Thyroid gland (tissue), 4 donors: ENCODE results near the gene DRAXIN. TPM values are rescaled to one million over a fixed set of nuclear protein-coding genes. Genes with fewer than 3 reads are reported as not detected.

Experiments
- DNase-seq, 2 donors: peaks; one replicate each; pipeline ENCODE4 v3.0.0-alpha.2; 2019
- H3K27ac ChIP-seq, 3 donors: fragments of 200-600 bp; sonication (generic); 1 replicate in 2 of 3; 2 replicates in 1 of 3; pipeline ENCODE4 v1.5.1; 2016 to 2019; ENCODE audit warnings: mild to moderate bottlenecking in 1 of 3, moderate library complexity in 1 of 3
- H3K27me3 ChIP-seq: fragments of 200-600 bp; sonication (generic); one replicate; pipeline ENCODE4 v1.5.1; 2019
- H3K36me3 ChIP-seq, 2 donors: fragments of 200-600 bp; sonication (generic); one replicate each; pipeline ENCODE4 v1.5.1; 2016 to 2019
- H3K4me1 ChIP-seq, 2 donors: fragments of 200-600 bp; sonication (generic); one replicate each; pipeline ENCODE4 v1.5.1; 2017 to 2019
- H3K4me3 ChIP-seq, 3 donors: fragments of 200-600 bp; sonication (generic); replicated peaks in 1 of 3; 1 replicate in 2 of 3; 2 replicates in 1 of 3; pipeline ENCODE4 v1.5.1; 2016; ENCODE audit warnings: mild to moderate bottlenecking in 1 of 3
- H3K9me3 ChIP-seq: fragments of 200-600 bp; sonication (generic); one replicate; pipeline ENCODE4 v1.5.1; 2017
- POLR2A ChIP-seq, 2 donors: fragments of 450-650 bp; IDR thresholded peaks; one replicate each; pipeline ENCODE4 v1.6.1; 2017; ENCODE audit warnings: antibody characterized with exemption in 2 of 2, mild to moderate bottlenecking in 2 of 2, moderate library complexity in 1 of 2
- WGBS, 2 donors: methylation state at CpG; one replicate each; pipeline ENCODE4 v1.1.5; 2017; 5-methylcytosine and 5-hydroxymethylcytosine counted together
- intact Hi-C: fragments of 100-400 bp; cut with DNase I; formaldehyde crosslinking; loops from one replicate; pipeline ENCODE4 v1.15.1; 2023
- total RNA-seq, 4 donors: library from RNA; depleted of rRNA; stranded (reverse); fragments of >200 nt; gene quantifications; one replicate each; pipeline ENCODE4 v1.2.3, GENCODE V29; 2016
- TF ChIP-seq, protein P1 (sequence below), 6 experiments: fragments of 200-600 bp in 3 of 6; fragments of 450-650 bp in 3 of 6; sonication (generic) in 3 of 6; IDR thresholded peaks; one replicate each; pipeline ENCODE4 v1.5.1; 2016 to 2019; ENCODE audit warnings: antibody characterized with exemption in 6 of 6, mild to moderate bottlenecking in 2 of 6, inconsistent platforms in 1 of 6, moderate library complexity in 1 of 6

The DRAXIN gene
- total RNA-seq, 4 donors from 2014 or later = not detected

DNA sequence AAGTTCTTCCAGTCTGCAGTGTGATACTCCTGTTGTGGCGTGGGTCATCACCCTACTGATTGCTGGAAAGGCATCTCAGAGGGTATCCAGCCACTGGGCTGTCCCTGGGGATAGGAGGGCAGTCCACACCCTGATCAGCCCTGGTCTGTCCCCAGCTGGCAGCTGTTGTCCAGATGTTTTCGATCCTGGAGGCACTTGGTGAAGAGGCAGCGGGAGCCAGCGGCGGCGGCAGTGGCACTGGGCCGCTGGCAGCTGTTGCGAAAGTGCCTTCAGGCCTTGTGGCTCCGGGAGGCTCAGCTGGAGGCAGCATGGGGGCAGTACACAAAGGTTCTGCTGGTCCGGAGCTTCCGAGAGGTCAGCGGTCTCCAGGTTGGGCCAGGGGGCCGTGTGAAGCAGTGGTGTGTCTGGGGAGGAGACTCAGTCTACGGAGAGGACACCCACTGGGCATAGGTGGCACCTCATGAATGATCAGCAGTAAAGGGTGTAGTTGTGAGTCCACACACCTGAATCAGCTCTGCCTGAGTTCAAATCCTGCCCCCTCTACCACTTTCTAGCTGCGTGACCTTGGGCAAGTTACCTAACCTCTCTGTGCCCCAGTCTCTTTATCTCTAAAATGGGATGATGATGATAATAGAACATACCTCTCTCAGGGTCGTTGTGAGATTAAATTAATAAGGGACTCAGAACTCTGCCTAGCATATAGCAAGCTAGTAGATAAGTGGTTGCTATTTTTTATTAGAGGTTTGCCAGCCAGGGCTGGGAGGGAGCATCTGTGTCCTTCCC is 76.6 kb downstream of the DRAXIN start:
- 88% methylated on average over 10 to 16 of the region's 16 CpGs for WGBS, 2 donors
- Histone ChIP-seq H3K4me3 (no peak overlapping the region), H3K4me1 (no peaks in the 10 kb centered on the region), H3K27me3 (no peaks in the 10 kb centered on the region), H3K27ac (no peak overlapping the region), H3K36me3 (no peaks in the 10 kb centered on the region), H3K9me3 (no peaks in the 10 kb centered on the region)
- TF ChIP-seq, protein P1, sequence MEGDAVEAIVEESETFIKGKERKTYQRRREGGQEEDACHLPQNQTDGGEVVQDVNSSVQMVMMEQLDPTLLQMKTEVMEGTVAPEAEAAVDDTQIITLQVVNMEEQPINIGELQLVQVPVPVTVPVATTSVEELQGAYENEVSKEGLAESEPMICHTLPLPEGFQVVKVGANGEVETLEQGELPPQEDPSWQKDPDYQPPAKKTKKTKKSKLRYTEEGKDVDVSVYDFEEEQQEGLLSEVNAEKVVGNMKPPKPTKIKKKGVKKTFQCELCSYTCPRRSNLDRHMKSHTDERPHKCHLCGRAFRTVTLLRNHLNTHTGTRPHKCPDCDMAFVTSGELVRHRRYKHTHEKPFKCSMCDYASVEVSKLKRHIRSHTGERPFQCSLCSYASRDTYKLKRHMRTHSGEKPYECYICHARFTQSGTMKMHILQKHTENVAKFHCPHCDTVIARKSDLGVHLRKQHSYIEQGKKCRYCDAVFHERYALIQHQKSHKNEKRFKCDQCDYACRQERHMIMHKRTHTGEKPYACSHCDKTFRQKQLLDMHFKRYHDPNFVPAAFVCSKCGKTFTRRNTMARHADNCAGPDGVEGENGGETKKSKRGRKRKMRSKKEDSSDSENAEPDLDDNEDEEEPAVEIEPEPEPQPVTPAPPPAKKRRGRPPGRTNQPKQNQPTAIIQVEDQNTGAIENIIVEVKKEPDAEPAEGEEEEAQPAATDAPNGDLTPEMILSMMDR (IDR thresholded peaks at IDR 0.05) = no peak
- no peak for TF ChIP-seq POLR2A (IDR thresholded peaks at IDR 0.05)
- intact Hi-C loops = no loop called here
- DNase-seq = no peak

DNA sequence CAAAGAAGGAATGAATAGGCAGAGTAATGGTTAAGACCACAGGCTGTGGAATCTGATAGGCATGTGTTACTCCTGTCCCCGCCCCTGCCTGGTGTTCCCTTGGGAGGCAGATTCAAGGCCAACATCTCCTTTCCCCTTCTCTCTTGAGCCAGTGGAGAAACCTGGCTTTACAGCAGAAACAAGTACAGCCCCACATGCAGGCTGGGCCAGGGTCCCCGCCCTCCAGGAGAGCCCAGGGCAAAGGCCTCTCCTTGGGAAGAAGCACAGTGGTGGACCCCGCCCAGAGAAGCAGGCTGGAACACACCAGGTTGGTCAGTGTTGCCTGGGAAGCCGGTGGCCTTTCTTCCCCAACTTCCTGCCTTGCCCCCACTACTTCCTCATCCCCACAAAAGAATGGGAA is 77.3 kb downstream of the DRAXIN start:
- H3K27me3 ChIP-seq = no peaks in the 10 kb centered on the region
- TF ChIP-seq, protein P1 (IDR thresholded peaks at IDR 0.05) = no peak
- no peak for TF ChIP-seq POLR2A (IDR thresholded peaks at IDR 0.05)
- H3K4me3 ChIP-seq = no peak overlapping the region
- intact Hi-C loops = no loop called here
- no peaks in the 10 kb centered on the region for H3K9me3 ChIP-seq
- WGBS, 2 donors = 61 to 78% methylated on average over 2 to 4 of the region's 4 CpGs
- no peaks in the 10 kb centered on the region for H3K4me1 ChIP-seq
- DNase-seq = no peak
- no peak overlapping the region for H3K27ac ChIP-seq
- no peaks in the 10 kb centered on the region for H3K36me3 ChIP-seq

DNA sequence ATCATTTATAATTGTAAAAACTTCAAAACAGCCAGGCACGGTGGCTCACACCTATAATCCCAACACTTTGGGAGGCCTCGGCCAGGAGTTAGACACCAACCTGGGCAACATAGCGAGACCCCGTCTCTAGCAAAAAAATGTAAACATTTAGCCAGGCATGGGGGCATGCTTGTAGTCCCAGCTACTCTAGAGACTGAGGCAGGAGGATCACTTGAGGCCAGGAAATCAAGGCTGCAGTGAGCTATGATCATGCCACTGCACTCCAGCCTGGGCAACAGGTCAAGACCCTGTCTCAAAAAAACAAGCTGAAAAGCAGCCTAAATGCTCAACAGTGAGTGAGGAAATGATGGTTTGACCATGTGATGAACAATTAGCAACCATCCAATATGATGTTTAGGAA is 77.8 kb downstream of the DRAXIN start:
- no peak for DNase-seq
- Histone ChIP-seq H3K36me3 (no peaks in the 10 kb centered on the region), H3K9me3 (no peaks in the 10 kb centered on the region), H3K27me3 (no peaks in the 10 kb centered on the region), H3K4me1 (no peaks in the 10 kb centered on the region), H3K4me3 (no peak overlapping the region), H3K27ac (no peak overlapping the region)
- WGBS, 2 donors = 74 to 93% methylated on average over 4 of the region's 4 CpGs
- intact Hi-C loops = no loop called here
- no peak for TF ChIP-seq POLR2A (IDR thresholded peaks at IDR 0.05)
- TF ChIP-seq, protein P1 (IDR thresholded peaks at IDR 0.05) = no peak

DNA sequence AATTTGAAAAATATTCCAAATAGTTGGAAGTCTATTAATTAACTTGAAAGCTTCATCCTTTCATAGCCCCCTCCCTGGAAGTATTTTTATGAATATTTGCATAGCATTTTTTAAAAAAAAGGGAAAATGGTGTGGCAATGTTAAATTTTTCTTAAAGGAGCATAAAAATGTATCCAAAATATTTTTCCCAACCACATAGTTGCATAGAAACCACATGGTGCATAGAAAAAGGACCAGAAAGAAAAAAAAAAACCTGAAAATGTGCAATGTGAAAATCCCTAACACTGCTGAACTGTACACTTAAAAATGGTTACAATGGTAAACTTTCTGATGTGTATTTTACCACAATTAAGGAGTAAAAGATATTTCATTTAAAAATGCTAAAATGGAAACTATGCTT is 78.5 kb downstream of the DRAXIN start:
- Histone ChIP-seq H3K9me3 (no peaks in the 10 kb centered on the region), H3K4me1 (no peaks in the 10 kb centered on the region), H3K27me3 (no peaks in the 10 kb centered on the region), H3K4me3 (no peak overlapping the region), H3K36me3 (no peaks in the 10 kb centered on the region), H3K27ac (no peak overlapping the region)
- intact Hi-C loops = no loop called here
- DNase-seq = no peak
- TF ChIP-seq, protein P1 (IDR thresholded peaks at IDR 0.05) = no peak
- TF ChIP-seq POLR2A (IDR thresholded peaks at IDR 0.05) = no peak

DNA sequence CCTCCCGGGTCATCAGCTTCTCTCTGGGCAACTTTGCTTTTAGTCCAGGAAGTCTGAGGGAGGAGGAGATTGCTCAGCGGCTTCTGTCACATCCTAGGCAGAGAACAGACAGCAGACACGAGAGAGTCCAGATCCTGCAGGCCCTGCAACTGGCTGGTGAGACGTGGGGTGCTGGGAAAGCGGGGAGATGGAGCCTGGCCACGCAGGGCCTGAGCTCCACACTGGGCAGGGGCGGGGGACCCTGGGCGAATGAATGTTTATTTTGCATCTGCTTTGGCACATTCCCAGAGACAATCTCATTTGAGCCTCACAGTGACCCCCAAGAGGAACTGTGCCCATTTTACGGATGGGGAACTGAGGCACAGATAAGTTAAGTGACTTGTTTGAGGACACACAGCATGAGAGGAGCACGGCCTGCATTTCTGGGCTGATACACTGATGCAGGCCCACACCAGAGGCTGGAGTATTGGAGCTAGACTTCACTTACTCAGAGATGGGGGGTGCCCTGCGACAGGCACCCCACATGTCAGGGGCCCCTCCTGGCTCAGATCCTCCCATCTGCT is 80.1 kb downstream of the DRAXIN start:
- no peak overlapping the region for H3K4me3 ChIP-seq
- no peak for DNase-seq
- H3K27me3 ChIP-seq = no peaks in the 10 kb centered on the region
- H3K27ac ChIP-seq = no peak overlapping the region
- intact Hi-C loops = no loop called here
- H3K4me1 ChIP-seq = no peaks in the 10 kb centered on the region
- 71 to 76% methylated on average over 9 to 11 of the region's 11 CpGs for WGBS, 2 donors
- no peaks in the 10 kb centered on the region for H3K36me3 ChIP-seq
- TF ChIP-seq, protein P1 (IDR thresholded peaks at IDR 0.05) = no peak
- no peak for TF ChIP-seq POLR2A (IDR thresholded peaks at IDR 0.05)
- H3K9me3 ChIP-seq = no peaks in the 10 kb centered on the region
